ENCODE results near the gene XRCC6.

Gene XRCC6

GRCh38 chr22:41687901-41688364, 66.8 kb downstream of the XRCC6 start:
- DNase-seq (ENCODE audit: low read depth): no peak

DNA sequence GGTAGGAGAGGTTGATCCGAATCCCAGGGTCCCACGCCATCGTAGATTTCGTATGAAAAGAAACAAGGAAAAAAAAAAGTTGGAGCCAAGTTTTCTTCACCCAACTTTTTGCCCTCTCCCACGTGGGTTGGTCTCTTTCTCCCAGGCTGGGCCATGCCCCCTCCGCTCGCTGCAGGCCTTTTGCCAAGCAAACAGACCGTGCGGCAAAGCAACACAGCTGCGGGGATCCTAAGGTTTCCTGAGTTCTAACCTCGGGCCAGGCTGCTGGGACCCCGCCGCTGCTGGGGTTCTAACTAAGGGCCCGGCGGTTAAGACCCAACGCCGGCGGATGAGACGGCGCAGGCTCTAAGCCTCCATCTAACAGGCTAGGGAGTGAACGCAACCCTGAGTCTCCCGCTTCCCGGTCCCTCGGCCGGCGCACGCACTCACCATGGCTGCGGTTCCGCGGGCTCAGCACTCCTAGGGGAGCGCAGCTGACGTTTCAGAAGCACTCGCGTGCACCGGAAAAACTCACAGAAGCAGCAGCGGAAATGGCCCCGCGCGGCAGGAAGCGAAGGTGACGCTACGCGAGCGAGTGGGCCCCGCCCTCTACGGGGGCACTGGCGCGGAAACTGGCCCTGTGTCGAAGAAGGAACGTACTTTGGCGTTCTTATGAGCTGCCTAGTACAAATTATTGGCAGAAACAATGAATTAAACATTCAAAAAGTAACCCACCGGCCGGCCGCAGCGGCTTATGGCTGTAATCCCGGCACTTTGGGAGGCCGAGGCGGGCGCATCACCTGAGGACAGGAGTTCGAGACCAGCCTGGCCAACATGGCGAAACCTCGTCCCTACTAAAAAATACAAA, 67.5 kb downstream of the XRCC6 start, which contains the start of gene SNU13:
TSS of gene SNU13 (minus strand) at position 503 of the 847 bp plus-strand sequence. CDS start at position 432, 71 bp downstream.
- peak; percentile 69 for DNase-seq (ENCODE audit: low read depth)

DNA sequence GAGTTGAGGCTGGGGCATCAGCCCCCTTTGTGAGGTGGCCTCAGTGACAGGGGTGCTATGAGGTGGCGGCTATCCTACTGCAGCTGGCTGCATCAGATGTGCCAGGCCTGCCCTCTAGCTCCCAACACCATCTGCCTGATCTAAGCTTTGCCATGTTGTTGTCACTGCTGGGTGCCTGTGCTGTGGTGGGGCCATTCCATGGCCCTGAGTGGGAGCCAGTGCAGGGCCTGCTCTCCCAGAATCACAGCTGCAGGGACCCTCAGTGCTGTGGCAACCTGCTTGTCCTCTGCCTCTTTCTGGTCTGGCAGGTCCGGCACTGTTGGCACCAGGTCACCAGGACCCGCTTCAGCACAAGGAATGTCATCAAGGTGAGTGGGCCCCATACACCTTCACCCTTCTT, 69.4 kb downstream of the XRCC6 start:
- DNase-seq (ENCODE audit: low read depth): no peak

GRCh38 chr22:41695211-41695610, 74.1 kb downstream of the XRCC6 start:
- DNase-seq (ENCODE audit: low read depth): no peak

- DNase-seq (ENCODE audit: low read depth): no peak
These were observed 75.6 kb downstream of the XRCC6 start for GRCh38 chr22:41696703-41697102.

DNA sequence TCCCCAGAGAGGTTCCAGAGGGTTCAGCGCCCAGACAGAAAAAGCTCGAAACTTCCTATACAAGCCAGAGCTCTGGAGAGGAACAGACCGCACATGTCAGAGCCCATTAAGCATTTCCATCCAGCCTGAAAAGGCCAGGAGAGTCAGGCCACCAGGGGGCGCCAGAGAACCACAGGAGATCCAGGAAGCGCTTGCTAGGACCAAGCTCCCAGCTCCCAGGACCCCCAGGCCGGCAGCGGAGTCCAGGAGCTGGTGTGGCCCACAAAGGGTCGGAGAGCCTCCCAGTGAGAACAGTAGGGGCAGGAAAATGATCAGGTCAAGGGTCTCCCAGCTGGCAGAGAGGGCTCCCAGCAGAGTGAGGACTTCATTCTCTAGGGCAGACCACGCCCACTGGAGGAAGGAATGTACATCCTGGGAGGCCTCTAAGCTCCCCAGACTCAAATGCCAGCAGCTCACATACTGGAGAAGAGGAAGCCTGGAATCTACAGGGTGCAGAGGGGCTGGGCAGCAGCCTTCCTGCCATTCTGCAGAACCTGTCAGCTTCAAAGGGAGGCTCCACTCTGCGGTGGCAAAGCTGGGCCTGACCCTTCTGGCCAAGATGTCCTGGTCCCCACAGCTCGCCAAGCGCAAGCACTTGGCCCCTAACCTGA, 76.2 kb downstream of the XRCC6 start:
- peak; percentile 74 for DNase-seq (ENCODE audit: low read depth)

GRCh38 chr22:41699264-41700107, 78.4 kb downstream of the XRCC6 start, which contains the start of gene MEI1:
Gene MEI1 (plus strand): TSS chr22:41699503. CDS start chr22:41699539, 36 bp downstream.
- DNase-seq (ENCODE audit: low read depth): peak; percentile 45

- DNase-seq (ENCODE audit: low read depth): no peak
These were observed 78.9 kb downstream of the XRCC6 start for GRCh38 chr22:41700108-41700364.

DNA sequence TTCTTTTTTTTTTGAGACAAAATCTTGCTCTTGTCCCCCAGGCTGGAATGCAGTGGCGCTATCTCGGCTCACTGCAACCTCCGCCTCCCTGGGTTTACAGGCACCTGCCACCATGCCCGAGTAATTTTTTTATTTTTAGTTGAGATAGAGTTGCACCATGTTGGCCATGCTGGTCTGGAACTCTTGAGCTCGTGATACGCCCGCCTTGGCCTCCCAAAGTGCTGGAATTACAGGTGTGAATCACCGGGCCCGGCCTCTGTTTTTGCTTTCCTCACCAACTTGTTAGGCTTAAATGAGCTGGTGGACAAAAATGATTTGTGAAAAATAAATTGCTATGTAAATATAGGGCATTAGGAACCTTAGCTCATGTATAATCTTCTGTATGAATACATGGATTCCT, 81.7 kb downstream of the XRCC6 start:
- DNase-seq (ENCODE audit: low read depth): no peak

DNA sequence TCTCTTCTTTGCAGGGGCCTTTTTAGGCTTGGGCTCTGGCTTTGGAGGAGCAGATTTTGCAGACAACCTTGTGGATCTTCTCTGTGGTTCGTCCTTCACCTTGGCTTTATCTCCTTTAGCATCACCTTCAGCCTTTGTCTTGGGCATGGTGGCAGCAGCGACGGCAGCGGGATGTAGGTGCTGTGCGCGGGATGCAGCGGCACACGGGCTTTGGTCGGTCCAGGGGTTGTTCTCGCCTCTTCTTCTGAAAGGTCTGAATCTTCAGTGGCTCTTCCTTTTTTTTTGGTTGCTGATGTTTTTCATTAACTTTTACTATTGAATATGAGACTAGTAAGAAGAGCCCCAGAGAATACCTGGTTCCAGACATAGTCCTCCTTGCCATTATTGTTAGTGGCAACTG, 88.2 kb downstream of the XRCC6 start:
- DNase-seq (ENCODE audit: low read depth): no peak

DNA sequence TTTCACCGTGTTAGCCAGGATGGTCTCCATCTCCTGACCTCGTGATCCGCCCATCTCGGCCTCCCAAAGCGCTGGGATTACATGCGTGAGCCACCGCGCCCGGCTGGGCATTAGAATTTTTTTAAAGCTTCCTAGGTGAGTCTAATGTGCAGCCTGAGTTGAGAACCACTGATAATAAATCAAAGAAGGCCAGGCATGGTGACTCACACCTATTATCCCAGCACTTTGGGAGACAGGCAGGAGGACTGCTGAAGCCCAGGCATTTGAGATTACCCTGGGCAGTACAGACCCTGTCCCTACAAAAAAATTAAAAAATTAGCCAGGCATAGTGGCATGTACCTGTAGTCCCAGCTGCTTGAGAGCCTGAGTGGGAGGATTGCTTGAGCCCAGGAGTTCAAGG, 91.9 kb downstream of the XRCC6 start:
- DNase-seq (ENCODE audit: low read depth): no peak

All from fibroblast of the conjunctiva (primary cell).